Lower leg skin (tissue), 3 donors: ENCODE measurements around the gene HM13.

Experiments used
- CTCF ChIP-seq, 3 donors: fragments of 450-650 bp; IDR thresholded peaks; one replicate each; pipeline ENCODE4 v1.5.1; 2016; ENCODE audit warnings: antibody characterized with exemption in 3 of 3, mild to moderate bottlenecking in 3 of 3, moderate library complexity in 2 of 3
- POLR2A ChIP-seq, 2 donors: fragments of 450-650 bp; IDR thresholded peaks; one replicate each; pipeline ENCODE4 v1.6.1; 2016 to 2017; ENCODE audit warnings: antibody characterized with exemption in 2 of 2, mild to moderate bottlenecking in 1 of 2, moderate library complexity in 1 of 2

DNA sequence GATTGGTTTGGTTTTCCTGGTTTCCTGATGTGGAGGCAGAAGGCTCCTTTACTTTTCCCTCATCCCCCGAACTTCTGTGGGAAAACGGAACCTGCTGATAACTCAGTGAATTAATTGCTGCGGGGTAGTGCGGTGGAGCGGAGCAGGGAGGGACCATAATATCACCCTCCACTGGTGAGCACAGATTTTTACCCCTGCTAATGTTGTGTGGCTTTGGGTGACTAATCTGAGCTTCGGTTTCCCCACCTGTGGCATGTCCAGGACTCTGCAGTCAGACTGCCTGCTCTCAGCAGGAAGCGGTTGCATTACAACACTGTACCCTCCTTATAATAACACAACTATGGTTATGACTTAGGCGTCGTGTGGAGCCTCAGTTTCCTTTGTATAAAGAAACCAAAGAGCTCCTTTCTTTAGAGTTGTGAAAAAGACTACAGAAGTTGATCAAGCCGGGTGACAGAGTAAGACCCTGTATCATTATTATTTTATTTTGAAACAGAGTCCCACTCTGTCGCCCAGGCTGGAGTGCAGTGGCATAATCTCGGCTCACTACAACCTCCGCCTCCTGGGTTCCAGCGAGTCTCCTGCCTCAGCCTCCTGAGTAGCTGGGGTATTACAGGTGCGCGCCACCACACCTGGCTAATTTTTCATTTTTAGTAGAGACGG lies 88.7 kb downstream of the HM13 start:
- TF ChIP-seq CTCF (IDR thresholded peaks at IDR 0.05) = no peak
- no peak for TF ChIP-seq POLR2A (IDR thresholded peaks at IDR 0.05)
